Endothelial cell of umbilical vein (primary cell): ENCODE data around the gene VAV3.

Experiments used
- CTCF ChIP-seq, 2 donors: IDR thresholded peaks; 1 replicate in 1 of 2; 2 replicates in 1 of 2; pipeline ENCODE4 v1.5.1; 2011; ENCODE audit warnings: low read length in 2 of 2, mild to moderate bottlenecking in 2 of 2, moderate library complexity in 2 of 2, control low read depth in 1 of 2, inconsistent platforms in 1 of 2, low read depth in 1 of 2; ENCODE audit not compliant: insufficient read depth in 1 of 2; ENCODE audit errors: extremely low read depth in 1 of 2
- JUN ChIP-seq: IDR thresholded peaks from 2 replicates; pipeline ENCODE4 v1.6.1; 2011; ENCODE audit warnings: borderline replicate concordance, low read depth; ENCODE audit not compliant: insufficient read length, insufficient read depth
- MAX ChIP-seq: IDR thresholded peaks from 2 replicates; pipeline ENCODE4 v1.6.1; 2011; ENCODE audit not compliant: insufficient read depth, insufficient read length
- MYC ChIP-seq: IDR thresholded peaks from one replicate; pipeline ENCODE4 v1.6.1; 2011; ENCODE audit warnings: mild to moderate bottlenecking, low read depth, low read length
- POLR2A ChIP-seq: IDR thresholded peaks from 2 replicates; pipeline ENCODE4 v1.6.1; 2012; ENCODE audit warnings: low read depth, mild to moderate bottlenecking, control low read depth, low read length
- POLR2AphosphoS5 ChIP-seq: IDR thresholded peaks from 2 replicates; pipeline ENCODE4 v1.6.1; 2012; ENCODE audit warnings: low read depth, mild to moderate bottlenecking, control low read depth, low read length, moderate library complexity; ENCODE audit not compliant: insufficient read depth

- TF ChIP-seq POLR2AphosphoS5 (no peak), POLR2A (no peak), MYC (no peak), CTCF (IDR thresholded peaks at IDR 0.05; ENCODE audit: extremely low read depth in 1 of 2, insufficient read depth in 1 of 2, low read depth in 1 of 2, low read length in 2 of 2) (no peak), JUN (no peak), MAX (no peak)
Measured at GRCh38 chr1:107821340-107821739, 143.6 kb downstream of the VAV3 start.
